Stimulated activated CD4-positive, alpha-beta T cell treated with anti-CD3 and anti-CD28 coated beads, Interleukin-4, amount 100 ng/mL, for 48 hours (primary cell): Measurements from ENCODE around the gene THOC5.

Experiments used
- DNase-seq, 2 donors: peaks; one replicate each; pipeline ENCODE4 v3.0.0-alpha.2; 2020; ENCODE audit warnings: low read depth in 2 of 2

THOC5 gene

DNA sequence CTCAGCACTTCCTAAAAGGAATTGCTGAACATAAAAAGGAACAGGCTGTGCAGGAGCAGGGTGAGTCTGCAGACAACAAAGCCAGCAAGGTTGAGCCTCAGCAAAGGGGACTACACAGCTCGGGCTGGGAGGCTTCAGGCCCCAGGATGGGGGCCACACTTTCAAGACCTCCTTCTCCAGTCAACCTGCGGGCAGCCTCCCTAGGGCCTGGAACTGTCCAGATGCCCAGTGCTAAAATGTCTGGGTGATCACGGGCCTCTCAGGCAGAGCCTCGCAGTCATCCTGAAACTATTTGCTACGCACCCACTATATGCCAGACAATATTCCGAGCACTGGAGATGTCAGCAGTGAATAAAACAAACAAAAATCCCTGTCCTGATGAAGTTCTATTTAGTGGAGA, 77.4 kb downstream of the THOC5 start:
- no peak for DNase-seq

GRCh38 chr22:29475550-29475949, 78.0 kb downstream of the THOC5 start:
- no peak for DNase-seq

GRCh38 chr22:29473001-29473400, 80.6 kb downstream of the THOC5 start:
- no peak for DNase-seq

DNA sequence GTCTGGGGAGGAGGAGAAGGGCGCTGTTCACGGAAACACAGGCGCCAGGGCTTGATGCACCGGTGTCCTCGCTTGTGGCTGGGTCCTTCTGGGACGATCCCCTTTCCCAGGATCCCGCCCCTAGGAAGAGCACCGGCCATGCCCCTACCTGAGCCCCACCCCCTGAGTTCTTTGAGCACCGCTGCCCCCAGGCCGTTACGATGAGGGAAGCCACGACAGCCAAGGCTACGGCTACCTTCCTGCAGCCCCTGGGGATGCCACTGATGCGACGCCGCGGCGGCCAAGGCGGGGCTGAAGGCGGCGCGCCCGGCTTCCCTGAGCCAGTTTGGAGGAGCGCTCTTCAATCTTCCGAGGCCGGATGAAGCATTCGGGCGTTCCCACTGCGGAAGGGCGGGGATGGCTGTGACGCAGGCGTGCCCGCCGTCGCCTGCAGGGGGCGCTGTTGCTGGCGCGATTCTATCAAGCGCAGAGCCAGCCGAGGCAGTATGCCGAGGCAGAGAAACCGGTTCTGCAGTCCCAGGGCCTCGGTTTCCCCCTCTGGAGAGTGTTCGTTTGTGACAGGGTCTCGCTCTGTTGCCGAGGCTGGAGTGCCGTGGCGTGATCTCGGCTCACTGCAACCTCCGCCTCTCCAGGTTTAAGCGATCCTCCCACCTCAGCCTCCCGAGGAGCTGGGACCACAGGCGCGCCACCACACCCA, 83.2 kb downstream of the THOC5 start:
- DNase-seq = peak; percentile 74 to 83

DNA sequence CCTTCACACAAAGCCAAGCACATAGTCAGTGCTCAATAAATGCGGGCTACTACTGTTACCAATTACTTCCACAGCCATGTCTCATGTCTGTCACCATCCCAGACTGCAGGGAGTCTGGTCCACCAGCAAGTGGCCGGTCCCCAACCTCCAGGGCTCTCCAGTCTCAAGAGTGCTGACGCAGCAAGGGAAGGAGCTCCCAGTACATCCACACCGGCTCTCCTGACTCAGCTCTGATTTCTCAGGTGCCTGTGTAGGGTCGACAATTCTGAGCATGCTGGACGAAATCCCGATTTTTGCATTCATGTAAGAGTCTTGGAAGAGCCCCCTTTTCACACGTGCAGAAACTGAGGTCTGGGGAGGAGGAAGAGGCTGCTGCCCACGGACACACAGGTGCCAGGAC, 83.8 kb downstream of the THOC5 start:
- DNase-seq = no peak

DNA sequence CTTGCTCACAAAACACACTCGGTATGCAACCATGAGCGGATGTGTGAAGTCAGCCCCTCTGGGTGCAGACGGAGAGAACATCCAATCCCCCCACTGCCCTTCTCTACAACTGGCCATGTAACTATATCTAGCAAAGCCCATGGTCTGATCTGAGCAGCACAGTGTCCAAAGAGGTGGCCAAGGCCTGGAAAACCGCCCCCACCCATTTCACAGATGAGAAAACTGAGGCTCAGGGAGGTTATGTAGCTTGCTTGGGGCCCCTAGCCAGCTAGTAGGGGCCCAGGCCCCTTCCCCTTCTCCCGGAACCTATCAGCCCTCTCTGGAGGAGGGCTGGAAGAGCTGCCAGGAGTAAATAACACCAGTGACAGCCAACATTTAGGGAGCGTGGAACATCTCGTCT, 89.0 kb downstream of the THOC5 start:
- no peak for DNase-seq

DNA sequence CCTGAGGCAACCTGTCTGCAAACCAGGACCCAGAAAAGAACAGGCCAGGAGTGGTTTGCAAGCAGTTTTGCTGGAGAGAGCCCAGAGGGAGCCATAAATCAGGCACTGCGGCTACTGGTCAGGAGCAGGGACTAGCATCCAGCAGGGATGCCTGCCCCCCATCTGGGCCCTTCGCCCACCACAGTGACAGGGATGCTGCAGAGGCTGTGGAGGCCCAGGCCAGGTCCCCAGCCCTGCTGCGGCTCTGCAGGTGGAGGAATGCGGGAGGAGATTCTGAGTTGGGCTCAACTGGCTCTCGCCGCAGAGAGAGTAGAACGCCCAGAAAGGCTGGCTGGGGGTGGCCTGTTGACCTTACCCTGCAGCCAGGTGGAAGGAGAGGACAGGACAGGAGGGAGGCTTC, 89.9 kb downstream of the THOC5 start:
- no peak for DNase-seq

GRCh38 chr22:29461263-29461662, 92.3 kb downstream of the THOC5 start:
- no peak for DNase-seq

DNA sequence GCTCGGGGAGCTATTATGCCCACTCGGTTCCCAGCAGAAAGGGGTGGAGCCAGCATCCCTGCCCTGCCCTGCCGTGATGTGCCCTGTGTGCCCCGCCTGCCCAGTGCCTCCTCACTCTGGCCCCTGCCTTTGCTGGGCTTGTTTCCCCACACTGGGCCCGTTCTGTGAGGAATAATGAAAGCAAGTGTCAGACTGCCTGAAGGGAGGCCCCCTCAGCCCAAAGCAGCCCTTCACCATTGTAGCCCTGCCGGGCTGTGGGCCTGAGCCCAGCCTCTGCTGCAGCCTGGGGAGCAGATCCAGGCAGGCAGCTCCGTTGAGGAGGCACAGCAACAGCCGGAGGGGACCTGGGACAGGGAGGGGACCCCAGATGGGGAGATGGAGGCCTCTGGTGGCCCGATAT, 93.8 kb downstream of the THOC5 start:
- DNase-seq = no peak

DNA sequence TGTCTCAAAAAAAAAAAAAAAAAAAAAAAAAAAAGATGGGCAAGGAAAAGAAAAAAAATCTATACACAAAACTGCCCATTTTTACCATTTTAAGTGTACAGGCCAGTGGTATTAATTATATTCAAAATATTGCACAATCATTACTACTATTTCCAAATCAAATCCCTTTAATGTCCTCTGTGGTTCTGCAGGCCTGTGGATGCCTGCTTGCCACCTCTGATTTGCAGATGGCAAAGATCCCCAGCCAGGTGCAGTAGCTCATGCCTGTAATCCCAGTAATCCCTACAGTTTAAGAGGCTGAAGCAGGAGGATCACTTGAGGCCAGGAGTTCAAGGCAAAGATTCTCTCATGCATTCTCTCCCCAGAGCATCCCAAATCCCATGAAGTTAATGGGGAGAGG, 95.0 kb downstream of the THOC5 start:
- no peak for DNase-seq

DNA sequence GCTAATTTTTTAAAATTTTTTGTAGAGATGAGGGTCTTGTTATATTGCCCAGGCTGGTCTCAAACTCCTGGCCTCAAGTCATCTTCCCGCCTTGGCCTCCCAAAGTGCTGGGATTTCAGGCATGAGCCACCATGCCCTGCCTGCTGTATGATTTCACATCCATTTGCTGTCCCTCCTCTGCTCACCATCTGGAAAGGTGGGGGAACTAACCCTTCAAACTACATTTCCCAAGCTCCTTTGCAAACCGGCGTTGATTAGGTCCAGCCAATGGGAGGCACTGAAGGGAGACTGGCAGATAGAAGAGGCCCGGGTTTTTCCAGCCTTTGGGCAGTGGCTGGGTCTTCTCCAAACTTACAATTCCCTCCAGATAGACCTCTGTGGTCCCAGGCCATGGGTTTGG, 95.8 kb downstream of the THOC5 start:
- DNase-seq = no peak

DNA sequence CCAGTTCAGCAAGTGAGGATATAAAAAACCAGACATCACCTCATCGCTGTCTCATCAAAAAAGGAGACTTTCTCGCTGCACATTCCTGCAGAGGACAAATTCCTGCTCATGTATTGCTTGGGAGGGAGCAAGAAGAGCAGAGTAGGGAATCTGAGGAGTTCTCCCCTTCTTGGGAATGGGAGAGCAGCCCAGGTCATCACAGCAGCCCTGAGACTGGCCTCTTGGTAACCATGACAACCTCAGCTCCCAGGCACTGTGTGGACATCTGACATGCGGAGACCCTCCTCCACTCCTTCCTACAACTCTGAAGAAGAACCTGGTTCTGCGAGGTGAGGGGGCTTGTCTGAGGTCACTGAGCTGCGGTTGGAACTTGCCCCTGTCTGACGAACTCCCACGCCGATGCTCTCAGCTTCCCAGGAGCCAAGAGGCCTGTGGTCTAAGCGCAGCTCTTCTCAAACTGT, 97.3 kb downstream of the THOC5 start:
- no peak for DNase-seq
